GM19240 (cell line): ENCODE results near the gene SLC9A3.

ENCODE experiments used
- DNase-seq: peaks from one replicate; pipeline ENCODE4 v3.0.0; 2011; ENCODE audit warnings: low spot score; ENCODE audit not compliant: insufficient read length

Gene SLC9A3

DNA sequence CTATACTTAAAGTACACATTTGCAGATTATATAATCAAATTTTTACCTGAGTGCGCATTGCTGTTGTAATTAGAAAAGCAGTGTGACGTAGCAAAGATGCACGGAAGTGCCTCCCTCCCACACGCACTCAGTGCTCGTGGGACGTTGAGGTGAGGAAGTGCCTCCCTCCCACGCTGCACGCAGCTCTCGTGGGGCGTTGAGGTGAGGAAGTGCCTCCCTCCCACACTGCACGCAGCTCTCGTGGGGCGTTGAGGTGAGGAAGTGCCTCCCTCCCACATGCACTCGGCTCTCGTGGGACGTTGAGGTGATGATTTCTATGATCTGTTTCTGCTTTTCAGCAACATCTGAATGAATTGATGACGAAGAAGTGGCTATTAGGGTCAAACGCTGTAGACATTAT, 60.3 kb downstream of the SLC9A3 start:
- no peak for DNase-seq

DNA sequence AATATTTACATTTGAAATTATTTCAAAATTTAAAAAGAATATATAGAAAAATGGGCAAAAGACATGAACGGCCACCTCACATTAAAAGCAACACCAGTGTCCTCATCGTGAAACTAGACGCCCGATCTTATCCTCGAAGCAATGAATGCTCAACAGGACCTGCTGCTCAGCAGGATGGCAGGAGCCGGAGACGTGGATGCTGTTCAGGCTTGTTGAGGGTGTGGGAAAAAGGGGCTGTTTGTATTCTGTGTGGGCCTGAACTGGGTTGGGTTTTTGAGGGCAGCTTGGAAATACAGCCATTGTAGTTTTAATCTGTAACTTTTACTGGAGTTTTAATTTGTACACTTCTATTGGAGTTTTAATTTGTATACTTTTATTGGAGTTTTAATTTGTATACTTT, 60.9 kb downstream of the SLC9A3 start:
- no peak for DNase-seq

DNA sequence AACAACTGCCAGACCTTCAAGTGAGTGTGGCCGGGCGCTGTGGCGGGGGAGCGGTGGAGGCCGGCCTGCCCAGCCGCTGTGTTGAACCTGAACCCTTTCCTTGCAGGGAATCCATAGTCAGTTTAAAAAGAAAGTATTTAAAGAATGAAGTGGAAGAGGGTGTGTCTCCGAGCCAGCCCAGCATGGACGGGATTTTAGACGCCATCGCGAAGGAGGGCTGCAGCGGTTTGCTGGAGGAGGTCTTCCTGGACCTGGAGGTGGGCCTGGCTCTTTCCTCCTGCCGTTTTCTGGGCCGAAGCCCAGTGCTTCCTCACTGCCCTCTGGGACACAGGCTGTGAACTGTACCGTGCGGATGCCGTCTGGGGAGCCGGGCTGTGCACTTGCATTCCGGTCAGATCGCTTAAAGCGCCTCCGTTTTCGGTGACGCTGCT, 62.2 kb downstream of the SLC9A3 start:
- DNase-seq, result no peak

DNA sequence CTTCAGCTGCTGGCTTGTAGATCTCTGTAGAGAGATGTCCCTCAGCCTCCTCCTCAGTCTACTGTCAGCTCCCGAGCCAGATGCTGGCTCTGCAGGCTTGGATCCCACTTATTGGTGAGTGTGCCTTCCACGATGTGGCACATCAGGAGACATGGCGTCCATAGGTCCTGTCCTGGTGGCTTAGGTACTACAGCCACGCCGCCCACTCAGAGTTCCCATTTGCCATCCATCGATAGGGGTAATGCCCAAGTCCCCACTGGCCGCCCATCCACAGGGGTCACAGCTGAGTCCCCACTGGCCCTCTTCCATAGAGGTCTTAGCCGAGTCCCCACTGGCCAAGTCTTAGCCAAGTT, 64.0 kb downstream of the SLC9A3 start:
- DNase-seq, result no peak

DNA sequence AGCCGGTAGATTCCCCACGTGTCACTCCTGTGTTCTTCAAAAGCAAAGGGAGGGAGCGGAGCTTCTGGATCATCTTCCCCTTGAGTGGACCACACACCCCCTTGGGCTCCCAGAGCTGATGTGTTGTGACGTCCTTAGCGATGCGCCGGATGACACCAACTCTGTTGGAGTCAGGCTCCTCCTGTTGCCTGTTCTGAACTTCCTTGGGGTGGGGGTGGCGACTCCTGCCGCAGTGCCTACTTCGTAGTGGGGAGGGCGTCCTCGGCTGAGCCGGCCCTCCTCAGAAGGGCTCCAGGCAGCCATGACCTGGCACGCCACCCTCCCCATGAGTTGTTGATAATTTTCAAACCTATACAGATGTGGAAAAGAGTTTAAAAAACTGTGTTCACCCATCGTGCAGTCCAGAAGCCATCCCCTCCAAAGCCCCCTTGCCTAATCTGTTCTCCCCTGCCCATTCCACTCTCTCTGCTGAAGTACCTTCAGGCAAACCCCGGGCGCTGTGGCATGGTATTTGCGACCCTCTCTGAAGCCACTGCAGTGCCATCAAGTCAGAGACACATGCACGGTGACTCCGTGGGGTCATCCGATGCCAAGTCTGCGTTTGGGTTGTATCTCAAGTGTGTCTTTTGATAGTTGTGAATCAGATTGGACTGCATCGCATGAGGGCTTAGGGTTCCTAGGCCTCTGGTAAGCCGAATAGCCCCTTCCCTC, 64.5 kb downstream of the SLC9A3 start:
- no peak for DNase-seq

DNA sequence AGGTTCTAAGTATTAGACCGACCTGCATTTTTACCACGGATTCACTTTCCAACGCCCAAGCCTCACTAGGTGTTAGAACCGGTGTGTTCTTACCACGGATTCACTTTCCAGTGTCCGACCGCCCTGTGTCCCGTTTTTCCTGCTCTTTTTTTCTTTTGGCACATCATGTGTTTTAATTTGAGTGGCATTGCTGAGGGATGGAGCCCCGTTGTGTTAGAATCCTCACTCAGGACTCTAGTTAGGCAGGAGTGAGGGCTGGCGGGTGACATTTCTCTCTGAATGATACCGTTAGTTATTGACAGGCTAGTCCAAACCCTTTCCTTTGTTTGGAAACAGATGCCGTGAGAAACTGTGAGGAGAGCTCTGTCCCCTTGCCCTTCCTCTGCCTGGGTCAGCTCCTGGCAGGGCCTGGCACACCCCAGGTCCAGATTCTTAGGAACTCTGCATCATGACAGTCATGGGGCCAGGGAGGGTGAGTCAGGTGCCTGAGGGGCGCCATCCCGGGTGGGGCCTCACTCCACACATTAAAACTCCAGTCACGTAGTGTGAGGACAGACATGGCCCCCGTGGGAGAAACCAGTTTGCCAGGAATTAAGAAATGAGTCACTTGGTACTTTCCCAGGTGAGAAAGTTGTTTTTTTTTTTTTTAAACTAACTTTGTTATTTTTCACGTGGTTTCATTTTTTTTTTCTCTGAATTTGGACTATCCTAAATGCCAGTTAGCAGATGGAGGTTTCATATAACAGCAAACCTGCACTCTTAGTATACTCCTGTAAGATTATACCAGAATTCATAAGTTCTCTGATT, 65.5 kb downstream of the SLC9A3 start:
- DNase-seq, result no peak

DNA sequence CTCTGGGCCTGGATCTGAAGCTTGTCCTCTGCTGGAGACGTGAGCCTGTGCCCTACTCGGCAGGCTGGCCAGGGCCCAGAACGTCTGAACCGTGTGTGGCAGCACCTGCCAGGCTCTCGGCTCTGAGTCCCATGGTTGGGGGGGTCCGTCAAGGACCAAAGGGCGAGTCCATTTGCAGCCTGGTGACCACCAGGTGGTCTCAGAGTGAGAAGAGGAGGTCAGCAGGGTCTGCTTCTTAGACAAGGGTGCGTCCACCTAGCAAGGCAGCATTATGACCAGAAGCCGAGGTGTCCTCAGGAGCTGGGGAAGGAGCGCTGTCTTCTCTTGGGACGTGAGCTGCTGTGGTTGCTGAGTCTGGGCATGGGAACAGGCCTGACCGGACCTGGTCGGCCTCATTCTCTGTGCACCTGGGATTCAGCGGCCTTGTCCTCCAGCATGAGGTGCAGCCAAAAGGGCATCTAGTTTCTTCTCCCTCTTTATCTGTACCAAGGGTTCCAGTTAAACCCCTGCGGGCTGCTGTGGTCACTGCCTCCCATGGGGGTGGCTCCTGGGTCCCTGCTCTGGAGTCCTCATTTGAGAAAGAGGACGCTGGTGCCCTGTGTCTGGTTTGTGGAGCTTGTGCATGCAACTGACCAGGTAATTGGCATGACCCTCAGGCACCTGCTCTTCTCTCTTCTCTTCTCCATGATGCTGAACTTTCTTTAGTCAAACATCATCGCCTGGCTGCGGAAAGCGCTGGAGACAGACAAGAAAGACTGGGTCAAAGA, 66.9 kb downstream of the SLC9A3 start:
- DNase-seq, result no peak

DNA sequence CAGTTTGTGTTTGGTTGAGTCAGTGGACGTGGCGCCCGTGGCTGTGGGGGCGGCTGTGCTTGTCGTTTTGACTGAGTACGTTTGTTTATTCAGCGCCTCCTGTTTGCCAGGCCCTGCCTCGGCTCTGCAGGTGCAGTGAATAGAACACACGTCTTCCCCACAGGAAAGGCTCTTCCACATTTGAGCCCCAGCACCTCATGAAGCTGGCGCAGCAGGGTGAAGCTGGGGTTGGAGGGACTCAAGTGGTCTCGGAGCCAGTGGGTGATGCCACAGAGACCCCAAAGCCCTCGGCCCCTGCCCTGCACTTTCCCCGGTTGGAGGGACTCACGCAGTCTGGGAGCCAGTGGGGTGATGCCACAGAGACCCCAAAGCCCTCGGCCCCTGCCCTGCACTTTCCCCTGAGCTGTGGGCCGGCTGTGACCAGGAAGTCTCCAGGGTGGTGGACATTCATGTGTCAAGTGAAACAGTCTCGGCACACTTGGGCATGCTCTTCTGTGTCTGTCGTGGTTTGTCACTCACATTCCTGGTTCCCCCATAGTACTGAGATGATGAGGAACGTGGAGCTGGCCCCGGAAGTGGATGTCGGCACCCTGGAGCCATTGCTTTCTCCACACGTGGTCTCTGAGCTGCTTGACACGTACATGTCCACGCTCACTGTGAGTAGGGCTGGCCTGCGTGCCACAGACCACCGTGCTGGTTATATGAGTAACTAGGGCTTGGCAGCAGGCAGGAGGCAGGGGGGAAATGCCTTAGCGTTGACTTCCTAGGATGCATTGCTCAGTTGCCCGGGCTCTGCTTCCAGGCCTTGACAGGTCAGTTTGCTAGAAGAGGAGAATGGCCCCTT, 67.7 kb downstream of the SLC9A3 start:
- no peak for DNase-seq

DNA sequence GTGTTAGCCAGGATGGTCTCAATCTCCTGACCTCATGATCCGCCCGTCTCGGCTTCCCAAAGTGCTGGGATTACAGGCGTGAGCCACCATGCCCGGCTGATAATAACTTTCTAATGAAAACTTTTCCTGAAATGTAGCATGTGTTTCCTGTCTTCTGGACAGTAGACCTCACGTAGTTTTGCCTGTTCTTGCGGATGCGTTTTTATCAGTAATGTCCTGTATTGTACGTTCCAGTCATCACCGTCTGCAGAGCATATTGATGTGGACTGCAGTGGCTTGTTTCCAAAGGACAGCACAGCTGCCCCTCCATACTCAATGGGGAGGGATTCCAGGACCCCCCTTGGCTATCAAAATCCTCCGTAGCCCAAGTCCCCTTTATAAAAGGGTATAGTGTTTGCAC, 68.4 kb downstream of the SLC9A3 start:
- no peak for DNase-seq

DNA sequence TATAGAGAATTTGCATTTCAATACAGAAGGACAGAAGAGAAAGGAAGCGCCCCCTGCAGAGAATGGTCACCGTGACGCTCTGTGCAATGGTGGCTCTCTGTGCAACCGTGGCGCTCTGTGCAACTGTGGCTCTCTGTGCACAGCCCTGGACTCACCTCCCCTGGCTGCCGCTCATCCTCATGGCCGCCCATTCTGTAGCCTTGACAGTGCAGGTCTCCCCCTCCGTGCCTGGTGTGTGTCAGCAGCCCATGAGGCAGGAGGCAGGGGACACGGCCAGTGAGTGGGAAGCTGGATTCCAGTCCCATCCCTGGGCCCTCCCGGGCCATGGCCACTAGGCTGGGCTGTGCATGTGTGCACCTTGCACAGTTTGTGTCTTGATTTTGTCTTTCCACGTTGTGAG, 69.3 kb downstream of the SLC9A3 start:
- DNase-seq, result no peak

DNA sequence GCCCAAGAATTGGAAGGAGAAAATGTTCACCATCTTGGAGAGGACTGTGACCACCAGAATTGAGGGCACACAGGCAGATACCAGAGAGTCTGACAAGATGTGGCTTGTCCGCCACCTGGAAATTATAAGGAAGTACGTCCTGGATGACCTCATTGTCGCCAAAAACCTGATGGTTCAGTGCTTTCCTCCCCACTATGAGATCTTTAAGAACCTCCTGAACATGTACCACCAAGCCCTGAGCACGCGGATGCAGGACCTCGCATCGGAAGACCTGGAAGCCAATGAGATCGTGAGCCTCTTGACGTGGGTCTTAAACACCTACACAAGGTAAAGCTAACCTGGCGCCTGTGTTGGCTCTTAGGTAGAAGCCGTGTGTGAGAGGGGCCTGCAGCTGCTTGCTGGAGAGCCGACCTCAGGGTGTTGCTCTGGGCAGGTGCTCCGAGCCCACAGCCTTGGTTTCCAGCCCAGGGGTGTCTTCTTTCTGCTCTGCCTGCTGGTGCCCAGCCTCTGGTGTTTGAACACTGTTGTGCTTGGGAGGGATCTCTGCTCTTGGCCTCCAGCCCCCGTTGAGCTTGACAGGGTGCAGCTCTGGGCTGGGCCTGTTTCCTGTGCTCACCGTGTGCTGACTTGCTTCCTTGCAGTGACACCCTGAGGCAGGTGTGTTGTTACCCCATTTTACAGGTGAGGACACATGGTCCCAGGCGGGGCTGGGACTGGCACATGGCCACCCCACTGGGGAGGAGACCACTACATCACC, 70.3 kb downstream of the SLC9A3 start:
- DNase-seq, result no peak

DNA sequence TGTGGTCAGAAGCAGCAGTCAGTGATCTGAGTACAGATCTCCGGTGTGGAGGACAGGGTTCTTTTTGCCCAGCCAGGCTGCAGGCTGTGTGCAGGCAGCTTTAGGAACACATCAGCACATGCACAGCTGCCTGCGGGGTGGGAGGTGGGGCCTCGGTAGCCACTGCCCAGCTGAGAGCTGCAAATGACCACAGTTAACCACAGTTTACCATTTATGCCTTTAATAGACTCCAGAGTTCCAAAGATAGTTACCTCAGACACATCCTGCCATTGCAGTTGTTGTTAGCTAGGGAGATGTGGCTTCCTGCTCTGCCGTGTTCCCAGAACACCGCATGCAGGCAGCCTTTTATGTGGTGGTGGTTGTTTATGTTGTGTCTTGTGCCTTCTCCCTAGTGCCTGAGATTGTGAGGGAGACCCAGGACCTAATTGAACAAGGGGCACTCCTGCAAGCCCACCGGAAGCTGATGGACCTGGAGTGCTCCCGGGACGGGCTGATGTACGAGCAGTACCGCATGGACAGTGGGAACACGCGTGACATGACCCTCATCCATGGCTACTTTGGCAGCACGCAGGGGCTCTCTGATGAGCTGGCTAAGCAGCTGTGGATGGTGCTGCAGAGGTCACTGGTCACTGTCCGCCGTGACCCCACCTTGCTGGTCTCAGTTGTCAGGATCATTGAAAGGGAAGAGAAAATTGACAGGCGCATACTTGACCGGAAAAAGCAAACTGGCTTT, 71.1 kb downstream of the SLC9A3 start:
- DNase-seq, result no peak

DNA sequence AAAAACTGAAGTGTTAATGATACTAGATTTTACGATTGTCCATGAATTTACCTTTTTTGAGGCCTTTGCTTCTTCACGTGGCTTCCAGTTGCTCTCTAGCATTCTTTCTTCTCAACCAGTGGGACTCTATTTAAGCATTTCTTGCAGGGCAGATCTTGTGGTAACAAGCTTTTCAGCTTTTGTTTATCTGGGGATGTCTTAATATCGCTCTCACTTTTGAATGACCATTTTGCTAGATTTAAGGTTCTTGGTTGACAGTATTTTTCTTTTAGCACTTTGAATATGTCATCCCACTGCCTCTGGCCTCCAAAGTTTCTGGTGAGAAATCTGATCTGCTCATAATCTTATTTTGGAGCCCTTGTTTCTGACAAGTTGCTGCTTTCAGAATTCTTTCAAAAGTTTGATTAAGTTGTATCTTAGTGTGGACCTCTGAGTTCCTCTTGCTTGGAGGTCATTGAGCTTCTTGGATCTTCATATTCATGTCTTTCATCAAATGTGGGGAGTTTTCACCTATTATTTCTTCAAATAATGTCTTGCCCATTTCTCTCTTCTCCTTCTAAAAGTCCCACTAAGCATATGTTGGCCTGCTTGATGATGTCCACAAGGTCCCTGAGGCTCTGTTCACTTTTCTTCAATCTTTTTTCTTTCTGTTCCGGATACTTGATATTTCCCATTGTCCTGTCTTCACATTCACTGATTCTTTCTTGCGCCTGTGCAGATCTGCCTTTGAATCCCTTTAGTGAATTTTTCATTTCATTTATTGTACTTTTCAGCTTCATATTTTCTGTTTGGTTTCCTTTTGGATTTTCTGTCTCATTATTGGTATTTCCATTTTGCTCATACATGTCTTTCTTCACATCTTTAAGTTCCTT, 72.4 kb downstream of the SLC9A3 start:
- DNase-seq, result no peak

DNA sequence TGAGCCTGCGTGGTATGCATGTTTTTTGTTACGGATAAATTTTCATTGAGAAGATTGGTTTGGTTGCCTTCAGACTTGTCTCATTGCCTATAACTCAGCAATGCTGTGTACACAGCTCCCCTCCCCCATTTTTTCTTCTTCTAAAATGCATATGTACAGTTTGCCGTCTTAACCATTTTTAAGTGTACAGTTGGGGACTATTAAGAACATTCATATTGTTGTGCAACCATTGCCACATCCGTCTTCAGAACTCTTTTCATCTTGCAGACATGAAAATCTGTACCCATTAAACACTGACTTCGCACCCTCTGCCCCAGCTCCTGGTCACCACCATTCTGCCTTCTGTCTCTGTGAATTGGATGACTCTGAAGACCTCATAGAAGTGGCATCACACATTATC, 75.1 kb downstream of the SLC9A3 start:
- no peak for DNase-seq

DNA sequence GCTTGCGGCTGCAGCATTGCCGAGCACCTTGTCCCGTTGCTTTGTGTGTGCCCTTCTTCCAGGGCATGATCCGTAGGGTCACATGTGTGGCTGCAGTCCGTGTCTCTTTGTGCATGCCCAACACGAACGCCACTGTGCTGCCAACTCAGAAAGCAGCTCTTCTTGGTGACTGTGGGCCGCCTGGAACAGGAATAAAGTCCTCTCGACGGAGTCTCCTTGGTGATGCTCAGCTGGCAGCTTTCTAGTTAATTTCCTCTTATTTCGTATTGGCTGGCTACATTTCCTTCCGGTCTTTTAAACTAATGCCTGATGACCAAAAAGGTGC, 75.5 kb downstream of the SLC9A3 start:
- DNase-seq, result no peak

DNA sequence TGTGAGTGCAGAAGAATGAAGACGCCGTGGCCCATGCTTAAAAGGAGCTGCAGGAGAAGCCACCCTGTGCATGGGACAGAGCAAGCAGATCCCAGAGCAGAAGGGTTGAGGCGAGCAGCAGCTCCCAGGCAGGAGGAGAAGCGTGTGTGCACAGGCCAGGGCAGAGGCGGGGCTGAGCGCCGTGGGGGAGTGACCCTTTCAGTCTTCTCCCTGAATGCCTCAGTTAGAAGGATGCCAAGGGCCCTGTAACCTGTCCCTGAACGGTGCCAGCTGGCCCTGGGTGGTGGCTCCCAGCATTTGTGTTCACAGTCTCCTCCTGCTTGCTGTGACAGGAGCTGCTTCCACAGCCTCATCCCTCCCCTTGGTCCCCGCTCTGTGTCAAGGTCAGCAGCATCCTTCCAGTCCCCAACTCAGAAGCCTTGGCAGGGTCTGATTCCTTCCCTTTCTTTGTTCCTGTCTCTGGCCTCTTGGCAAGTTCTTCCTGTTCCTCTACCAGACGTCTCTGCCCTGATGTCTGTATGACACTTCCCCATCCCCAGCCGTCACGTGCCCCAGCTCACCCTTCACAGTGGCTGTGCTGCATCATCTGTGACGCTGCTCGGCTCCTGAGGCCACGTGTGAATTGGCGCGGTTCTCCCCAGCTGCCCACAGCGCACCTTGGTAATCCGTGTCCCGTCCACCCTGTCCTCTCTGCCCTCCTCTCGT, 76.0 kb downstream of the SLC9A3 start:
- no peak for DNase-seq

DNA sequence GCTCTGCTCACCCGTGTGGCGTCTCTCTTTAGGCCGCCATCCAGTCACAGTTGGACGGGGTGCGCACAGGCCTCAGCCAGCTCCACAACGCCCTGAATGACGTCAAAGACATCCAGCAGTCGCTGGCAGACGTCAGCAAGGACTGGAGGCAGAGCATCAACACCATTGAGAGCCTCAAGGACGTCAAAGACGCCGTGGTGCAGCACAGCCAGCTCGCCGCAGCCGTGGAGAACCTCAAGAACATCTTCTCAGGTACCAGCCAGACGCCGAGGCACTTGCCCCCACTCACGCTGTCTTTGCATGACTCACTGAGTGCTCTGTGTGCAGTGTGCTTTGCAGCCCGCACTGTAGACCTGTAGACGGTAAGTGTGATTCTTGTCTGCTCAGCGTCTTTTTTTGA, 76.7 kb downstream of the SLC9A3 start:
- no peak for DNase-seq

DNA sequence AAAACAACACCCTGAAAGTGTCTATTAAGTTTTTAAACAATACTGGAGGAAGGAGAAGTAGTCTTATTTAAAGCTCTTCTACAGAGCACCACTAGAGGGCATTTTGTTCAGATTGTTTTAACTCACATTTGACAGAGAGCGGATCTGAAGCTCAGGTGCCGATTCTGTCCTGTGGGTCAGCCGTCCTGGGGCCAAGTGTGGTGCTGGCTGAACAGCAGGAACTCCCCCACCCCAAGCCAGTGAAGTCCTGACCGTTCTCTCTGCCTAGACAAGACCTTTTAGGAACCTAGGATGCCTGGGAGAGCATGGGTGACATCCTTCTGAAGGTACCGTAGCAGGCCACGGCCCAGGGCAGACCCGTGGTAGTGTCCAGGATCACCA, 77.4 kb downstream of the SLC9A3 start:
- DNase-seq, result no peak
